Adrenal gland (tissue), 12 donors: ENCODE measurements around the gene CKS1B. TPM values are rescaled to one million over a fixed set of nuclear protein-coding genes. Genes with fewer than 3 reads are reported as not detected.

Experiments
- DNase-seq, 7 donors: peaks; one replicate each; pipeline ENCODE4 v3.0.0-alpha.2; 2019 to 2020
- H3K27ac ChIP-seq, 5 donors: fragments of 200-600 bp; sonication (generic) in 4 of 5; 1 replicate in 3 of 5; 2 replicates in 2 of 5; pipeline versions ENCODE4 v1.5.1 to v1.8.0; 2016 to 2020; ENCODE audit warnings: mild to moderate bottlenecking in 1 of 5
- H3K27me3 ChIP-seq: fragments of 200-600 bp; 2 replicates; pipeline ENCODE4 v1.8.0; 2021
- H3K36me3 ChIP-seq, 2 donors: fragments of 200-600 bp; replicated peaks in 1 of 2; 1 replicate in 1 of 2; 2 replicates in 1 of 2; pipeline versions ENCODE4 v1.5.1 to v1.8.0; 2018 to 2022
- H3K4me1 ChIP-seq, 2 donors: fragments of 200-600 bp; replicated peaks in 1 of 2; 1 replicate in 1 of 2; 2 replicates in 1 of 2; pipeline versions ENCODE4 v1.5.1 to v1.8.0; 2018 to 2021
- H3K4me3 ChIP-seq, 4 donors: fragments of 200-600 bp; sonication (generic) in 3 of 4; one replicate each; pipeline ENCODE4 v1.5.1; 2016 to 2018
- H3K9me3 ChIP-seq, 3 donors: fragments of 200-600 bp; sonication (generic) in 1 of 3; replicated peaks in 1 of 3; 1 replicate in 2 of 3; 2 replicates in 1 of 3; pipeline versions ENCODE4 v1.5.1 to v1.8.0; 2016 to 2021
- CTCF ChIP-seq, 6 experiments: fragments of 450-650 bp in 4 of 6; fragments of 200-600 bp in 2 of 6; sonication (generic) in 1 of 6; IDR thresholded peaks; 1 replicate in 5 of 6; 2 replicates in 1 of 6; pipeline versions ENCODE4 v1.5.1 to v1.8.0; 2016 to 2021; ENCODE audit warnings: antibody characterized with exemption in 6 of 6, mild to moderate bottlenecking in 2 of 6, moderate library complexity in 1 of 6
- POLR2A ChIP-seq, 2 donors: fragments of 450-650 bp; IDR thresholded peaks; one replicate each; pipeline ENCODE4 v1.6.1; 2017; ENCODE audit warnings: antibody characterized with exemption in 2 of 2, mild to moderate bottlenecking in 2 of 2, moderate library complexity in 1 of 2
- WGBS, 4 donors: extraction: QIAGEN DNeasy Blood & Tissue Kit in 2 of 4; methylation state at CpG; one replicate each; pipeline versions ENCODE4 v1.1.5 to v1.1.7; 2013 to 2017; 5-methylcytosine and 5-hydroxymethylcytosine counted together
- intact Hi-C, 2 donors: fragments of 100-400 bp; cut with DNase I; formaldehyde crosslinking; loops; one replicate each; pipeline versions ENCODE4 v1.14.1 to v1.15.0; 2022 to 2023
- polyA plus RNA-seq, 3 donors: library from polyadenylated mRNA; stranded (reverse); fragments of 200-250 nt in 2 of 3; fragments of 350-450 nt in 1 of 3; fragmentation: Illumina TruSeq in 1 of 3; extraction: RNeasy Lipid Tissue Mini Kit (QIAGEN cat#74804) in 1 of 3; gene quantifications; one replicate each; pipeline ENCODE4 v1.2.3, GENCODE V29; 2013 to 2014
- total RNA-seq, 9 donors: library from RNA; depleted of rRNA in 4 of 9; stranded (reverse); fragments of >200 nt in 4 of 9; fragments of 120-200 nt in 1 of 9; fragmentation: NEBNext Ultra II Directional in 1 of 9; extraction: Animal tissue kit (Norgen Biotek cat#: 25700) in 1 of 9; gene quantifications; one replicate each; pipeline versions ENCODE4 v1.1.0 to v1.2.4, GENCODE V29; 2013 to 2023
- donor health status: healthy with polysubstance abuse.
- donor health status: Bipolar disorder and iron deficiency.
- donor health status: DM: yes; HTN: yes; CAD: no.
- donor health status: DM: no; HTN: no; CAD: no.
- donor health status: DM: no; HTN: no; CAD: no.
- donor health status: DM: yes; HTN: yes; CAD: no.

Gene CKS1B
- total and polyA plus RNA-seq, 12 donors, result 12.4 to 87.0 (median 29.5) TPM

GRCh38 chr1:154954541-154954940 is 19.9 kb upstream of the CKS1B start:
- H3K36me3 ChIP-seq, result peaks cover 0 to 28% of the 10 kb centered on the region in 2 donors
- peak in 1 of 7 donors; percentile 19 for DNase-seq
- no peaks in the 10 kb centered on the region for H3K9me3 ChIP-seq
- TF ChIP-seq CTCF (IDR thresholded peaks at IDR 0.05) (no peak), POLR2A (IDR thresholded peaks at IDR 0.05) (no peak)
- H3K27ac ChIP-seq, result peak overlapping the region in 2 of 5 donors; percentile 77 to 84
- H3K4me3 ChIP-seq, result no peak overlapping the region
- H3K27me3 ChIP-seq, result no peaks in the 10 kb centered on the region
- WGBS, 4 donors, result 40 to 51% (median 47%) methylated on average over 3 of the region's 3 CpGs
- H3K4me1 ChIP-seq, result peaks cover 41 to 59% of the 10 kb centered on the region in 2 donors
- intact Hi-C loops, result no loop called here

- Histone ChIP-seq H3K4me1 (peaks cover 41 to 60% of the 10 kb centered on the region in 2 donors), H3K27ac (peak overlapping the region; percentile 19 to 84 (median 61)), H3K36me3 (peaks cover 0 to 26% of the 10 kb centered on the region in 2 donors), H3K4me3 (peak overlapping the region in 2 of 4 donors; percentile 8 to 64), H3K27me3 (no peaks in the 10 kb centered on the region), H3K9me3 (no peaks in the 10 kb centered on the region)
- peak; percentile 55 to 92 (median 73) for DNase-seq
- intact Hi-C loops, result no loop called here
- WGBS, 4 donors, result 0 to 15% (median 10%) methylated on average over 2 to 4 of the region's 4 CpGs
- TF ChIP-seq POLR2A (IDR thresholded peaks at IDR 0.05) (no peak), CTCF (IDR thresholded peaks at IDR 0.05) (no peak)
These were observed 19.3 kb upstream of the CKS1B start for GRCh38 chr1:154955039-154955717.

- 0 to 4% (median 1%) methylated on average over 18 of the region's 18 CpGs for WGBS, 4 donors
- peaks cover 45 to 65% of the 10 kb centered on the region in 2 donors for H3K4me1 ChIP-seq
These were observed 18.6 kb upstream of the CKS1B start, which contains the start of gene PBXIP1 for GRCh38 chr1:154955718-154956543. Gene PBXIP1, minus strand, starts transcription at chr1:154956099. Its CDS starts 2,378 bp downstream, at chr1:154953721.

More at GRCh38 chr1:154955718-154956543, 18.6 kb upstream of the CKS1B start, which contains the start of gene PBXIP1:
- Histone ChIP-seq H3K4me3 (peak within 1 kb of the TSS in 3 of 4 donors; percentile 8 to 64 (median 39)), H3K36me3 (peaks cover 0 to 19% of the 10 kb centered on the region in 2 donors), H3K27ac (peak within 1 kb of the TSS; percentile 19 to 84 (median 61)), H3K9me3 (no peaks in the 10 kb centered on the region), H3K27me3 (no peaks in the 10 kb centered on the region)
- peak; percentile 76 to 95 (median 86) for DNase-seq
- TF ChIP-seq CTCF (IDR thresholded peaks at IDR 0.05), result peak in 3 of 6 experiments; percentile 10 to 24 (median 10)
- TF ChIP-seq POLR2A (IDR thresholded peaks at IDR 0.05), result peak in 1 of 2 donors; percentile 72
- intact Hi-C loops, result no loop called here
